ENCODE results near the gene ERAL1.
A peak's percentile ranks its signal among the peaks of the same experiment; 100 is the strongest.

ERAL1 gene

GRCh38 chr17:28854457-28855335, at the start of gene ERAL1:
Gene ERAL1 (plus strand): TSS chr17:28855016. CDS start chr17:28855035, 19 bp downstream.
- peak; percentile 94 for DNase-seq

- no peak for DNase-seq
Measured at GRCh38 chr17:28807925-28808634, 46.7 kb upstream of the ERAL1 start.

- no peak for DNase-seq
Measured at GRCh38 chr17:28810437-28810836, 44.4 kb upstream of the ERAL1 start.

- no peak for DNase-seq
Measured at GRCh38 chr17:28811651-28812090, 43.1 kb upstream of the ERAL1 start.

- peak; percentile 99 for DNase-seq
Measured at GRCh38 chr17:28812091-28812747, 42.6 kb upstream of the ERAL1 start.

GRCh38 chr17:28812748-28813377, 42.0 kb upstream of the ERAL1 start:
- no peak for DNase-seq

- no peak for DNase-seq
Measured at GRCh38 chr17:28816540-28816939, 38.3 kb upstream of the ERAL1 start.

- DNase-seq: no peak
Measured at GRCh38 chr17:28818819-28819221, 36.0 kb upstream of the ERAL1 start.

GRCh38 chr17:28819582-28819981, 35.2 kb upstream of the ERAL1 start:
- DNase-seq: no peak

GRCh38 chr17:28827672-28828071, 27.1 kb upstream of the ERAL1 start:
- DNase-seq: no peak

- DNase-seq: peak; percentile 43
Measured at GRCh38 chr17:28828294-28829040, 26.3 kb upstream of the ERAL1 start.

- DNase-seq: no peak
Measured at GRCh38 chr17:28834420-28834819, 20.4 kb upstream of the ERAL1 start.

GRCh38 chr17:28836541-28836940, 18.3 kb upstream of the ERAL1 start:
- DNase-seq: peak; percentile 47

- DNase-seq: no peak
Measured at GRCh38 chr17:28839221-28839620, 15.6 kb upstream of the ERAL1 start.

- no peak for DNase-seq
Measured at GRCh38 chr17:28841901-28842281, 12.9 kb upstream of the ERAL1 start.

GRCh38 chr17:28842282-28843012, 12.4 kb upstream of the ERAL1 start, which contains the start of gene FAM222B:
Gene FAM222B (minus strand): TSS chr17:28842790. CDS start chr17:28766667, 76,123 bp downstream.
- peak; percentile 95 for DNase-seq

GRCh38 chr17:28843816-28844148, 11.0 kb upstream of the ERAL1 start:
- peak; percentile 28 for DNase-seq

- peak; percentile 62 for DNase-seq
Measured at GRCh38 chr17:28846231-28846630, 8.6 kb upstream of the ERAL1 start.

GRCh38 chr17:28846699-28847098, 8.1 kb upstream of the ERAL1 start:
- DNase-seq: peak; percentile 16

GRCh38 chr17:28848667-28849066, 6.1 kb upstream of the ERAL1 start:
- peak; percentile 85 for DNase-seq

GRCh38 chr17:28849281-28849680, 5.5 kb upstream of the ERAL1 start:
- no peak for DNase-seq

- no peak for DNase-seq
Measured at GRCh38 chr17:28853295-28853694, 1.5 kb upstream of the ERAL1 start.
